ENCODE measurements around the gene LCMT2.
"Not testable (repeated sequence)": the region's sequence is repeated elsewhere in the genome, so short reads cannot be mapped to it uniquely, and the experiment has no call there.

LCMT2 gene

GRCh38 chr15:43314171-43314570 is 16.2 kb downstream of the LCMT2 start:
- no peak for DNase-seq

- DNase-seq = no peak
Measured at GRCh38 chr15:43312378-43312777, 18.0 kb downstream of the LCMT2 start.

GRCh38 chr15:43302205-43302817 is 28.1 kb downstream of the LCMT2 start, which contains the start of gene TGM7:
Gene TGM7, minus strand, starts transcription at chr15:43302255.
- DNase-seq = no peak

- no peak for DNase-seq
Measured at GRCh38 chr15:43299884-43300283, 30.5 kb downstream of the LCMT2 start.

GRCh38 chr15:43299411-43299810 is 31.0 kb downstream of the LCMT2 start:
- no peak for DNase-seq

GRCh38 chr15:43294091-43294706 is 36.2 kb downstream of the LCMT2 start:
- no peak for DNase-seq

- no peak for DNase-seq
Measured at GRCh38 chr15:43293432-43293831, 36.9 kb downstream of the LCMT2 start.

GRCh38 chr15:43292375-43293078 is 37.8 kb downstream of the LCMT2 start:
- no peak for DNase-seq

GRCh38 chr15:43289656-43290055 is 40.7 kb downstream of the LCMT2 start:
- DNase-seq = not testable (repeated sequence)

- DNase-seq = no peak
Measured at GRCh38 chr15:43287254-43287653, 43.1 kb downstream of the LCMT2 start.

- no peak for DNase-seq
Measured at GRCh38 chr15:43286074-43286473, 44.3 kb downstream of the LCMT2 start.

- peak; percentile 40 for DNase-seq
Measured at GRCh38 chr15:43285609-43286037, 44.8 kb downstream of the LCMT2 start.

- DNase-seq = no peak
Measured at GRCh38 chr15:43283526-43283925, 46.8 kb downstream of the LCMT2 start.

- DNase-seq = no peak
Measured at GRCh38 chr15:43281926-43282602, 48.3 kb downstream of the LCMT2 start.

GRCh38 chr15:43280996-43281395 is 49.4 kb downstream of the LCMT2 start:
- DNase-seq = no peak

- DNase-seq = no peak
Measured at GRCh38 chr15:43279496-43279895, 50.9 kb downstream of the LCMT2 start.

- DNase-seq = no peak
Measured at GRCh38 chr15:43278869-43279268, 51.5 kb downstream of the LCMT2 start.

- DNase-seq = no peak
Measured at GRCh38 chr15:43277901-43278300, 52.5 kb downstream of the LCMT2 start.

GRCh38 chr15:43277231-43277823 is 53.0 kb downstream of the LCMT2 start:
- DNase-seq = no peak

GRCh38 chr15:43276563-43277200 is 53.7 kb downstream of the LCMT2 start:
- no peak for DNase-seq

GRCh38 chr15:43275740-43276562 is 54.4 kb downstream of the LCMT2 start:
- DNase-seq = no peak

- no peak for DNase-seq
Measured at GRCh38 chr15:43274136-43274535, 56.2 kb downstream of the LCMT2 start.

Measured in T-helper 9 cell (primary cell).